Endothelial cell of umbilical vein (primary cell): Measurements from ENCODE around the gene SUPT4H1. TPM values are rescaled to one million over a fixed set of nuclear protein-coding genes. Genes with fewer than 3 reads are reported as not detected.

Source experiments
- BruUV-seq: library from RNA; stranded (reverse); fragments of 400-500 nt; replicated peaks from 2 replicates; lab custom pipeline; 2021; lab: Mats Ljungman, UMichigan
- CTCF ChIA-PET: fragments of 300-600, 350-600 bp; sonication (Branson Sonifier 250); formaldehyde crosslinking; loops from one replicate; lab custom pipeline; 2021; ENCODE audit warnings: antibody characterized with exemption, inconsistent platforms; lab: Charles Lee
- POLR2A ChIA-PET: fragments of 300-600, 350-600 bp; sonication (Branson Sonifier 250); formaldehyde crosslinking; loops from one replicate; lab custom pipeline; 2021; ENCODE audit warnings: antibody characterized with exemption, inconsistent platforms; lab: Charles Lee
- DNase-seq: peaks from one replicate; pipeline ENCODE4 v3.0.0-alpha.2; 2011; ENCODE audit warnings: low read depth, low spot score
- FAIRE-seq: peaks from 2 replicates; lab custom pipeline; 2011; peaks lifted over from hg19 to GRCh38; lab: Jason Lieb, UNC
- H2AFZ ChIP-seq: 2 replicates; pipeline ENCODE4 v1.6.0; 2012; ENCODE audit warnings: low read depth, low read length, control low read depth, inconsistent platforms
- H3K27ac ChIP-seq: 2 replicates; pipeline ENCODE4 v1.5.1; 2011; ENCODE audit warnings: low read depth, mild to moderate bottlenecking, control low read depth, low read length, moderate library complexity; ENCODE audit not compliant: insufficient read depth
- H3K27me3 ChIP-seq, 2 experiments: 2 replicates each; pipeline versions ENCODE4 v1.6.0 to v1.6.1; 2011; ENCODE audit warnings: low read length in 2 of 2, mixed read lengths in 1 of 2; ENCODE audit not compliant: control insufficient read depth in 2 of 2, insufficient read depth in 2 of 2
- H3K36me3 ChIP-seq, 2 experiments: 2 replicates in 1 of 2; 3 replicates in 1 of 2; pipeline ENCODE4 v1.5.1; 2011; ENCODE audit warnings: low read length in 2 of 2, mild to moderate bottlenecking in 1 of 2, moderate library complexity in 1 of 2; ENCODE audit not compliant: control insufficient read depth in 2 of 2, insufficient read depth in 2 of 2; ENCODE audit errors: extremely low read depth in 1 of 2
- H3K4me1 ChIP-seq: 3 replicates; pipeline ENCODE4 v1.5.1; 2011; ENCODE audit warnings: mild to moderate bottlenecking, low read length; ENCODE audit not compliant: control insufficient read depth, insufficient read depth; ENCODE audit errors: extremely low read depth
- H3K4me2 ChIP-seq: 2 replicates; pipeline ENCODE4 v1.6.1; 2011; ENCODE audit warnings: low read length, control low read depth, mixed read lengths; ENCODE audit not compliant: insufficient read depth
- H3K4me3 ChIP-seq, 3 experiments: fragments of 200-600 bp in 1 of 3; sonication (generic), shearing (Covaris generic) in 1 of 3; replicated peaks in 1 of 3; 2 replicates each; pipeline ENCODE4 v1.5.1; 2011 to 2016; ENCODE audit warnings: control low read depth in 3 of 3, low read length in 3 of 3, mild to moderate bottlenecking in 2 of 3, inconsistent platforms in 1 of 3, low read depth in 1 of 3, moderate library complexity in 1 of 3; ENCODE audit not compliant: insufficient read depth in 1 of 3
- H3K79me2 ChIP-seq: 2 replicates; pipeline ENCODE4 v1.6.0; 2012; ENCODE audit warnings: low read length, inconsistent platforms; ENCODE audit not compliant: control insufficient read depth, insufficient read depth
- H3K9ac ChIP-seq: replicated peaks from 2 replicates; pipeline ENCODE3; 2011; ENCODE audit warnings: low read length, control low read depth; ENCODE audit not compliant: insufficient read depth; ENCODE audit errors: extremely low read depth
- H3K9me1 ChIP-seq: replicated peaks from 3 replicates; pipeline ENCODE4 v1.6.0; 2011; ENCODE audit warnings: mild to moderate bottlenecking, low read length; ENCODE audit not compliant: control insufficient read depth, insufficient read depth; ENCODE audit errors: extremely low read depth
- H3K9me3 ChIP-seq: replicated peaks from 2 replicates; pipeline ENCODE4 v1.5.1; 2012; ENCODE audit warnings: low read length, inconsistent platforms; ENCODE audit not compliant: control insufficient read depth, insufficient read depth
- H4K20me1 ChIP-seq: replicated peaks from 2 replicates; pipeline ENCODE3; 2011; ENCODE audit warnings: mild to moderate bottlenecking, low read length; ENCODE audit not compliant: control insufficient read depth, insufficient read depth; ENCODE audit errors: extremely low read depth
- EZH2 ChIP-seq: IDR thresholded peaks from 2 replicates; pipeline ENCODE4 v1.6.1; 2012; ENCODE audit warnings: borderline replicate concordance, low read depth, mild to moderate bottlenecking, moderate library complexity, low read length, inconsistent platforms; ENCODE audit not compliant: severe bottlenecking
- FOS ChIP-seq: IDR thresholded peaks from 2 replicates; pipeline ENCODE4 v1.6.1; 2011; ENCODE audit warnings: mild to moderate bottlenecking, low read length, moderate library complexity, borderline replicate concordance; ENCODE audit not compliant: insufficient read depth
- GATA2 ChIP-seq: IDR thresholded peaks from 2 replicates; pipeline ENCODE4 v1.7.0; 2011; ENCODE audit warnings: low read depth, mild to moderate bottlenecking, moderate library complexity, mixed read lengths, low read length; ENCODE audit not compliant: insufficient read length, insufficient read depth
- JUN ChIP-seq: IDR thresholded peaks from 2 replicates; pipeline ENCODE4 v1.6.1; 2011; ENCODE audit warnings: borderline replicate concordance, low read depth; ENCODE audit not compliant: insufficient read length, insufficient read depth
- MYC ChIP-seq: IDR thresholded peaks from one replicate; pipeline ENCODE4 v1.6.1; 2011; ENCODE audit warnings: mild to moderate bottlenecking, low read depth, low read length
- POLR2A ChIP-seq: IDR thresholded peaks from 2 replicates; pipeline ENCODE4 v1.6.1; 2012; ENCODE audit warnings: low read depth, mild to moderate bottlenecking, control low read depth, low read length
- POLR2AphosphoS5 ChIP-seq: IDR thresholded peaks from 2 replicates; pipeline ENCODE4 v1.6.1; 2012; ENCODE audit warnings: low read depth, mild to moderate bottlenecking, control low read depth, low read length, moderate library complexity; ENCODE audit not compliant: insufficient read depth
- dilution Hi-C: fragments of 300-500 bp; cut with MboI; formaldehyde crosslinking; loops from one replicate; pipeline ENCODE4 v1.15.0; 2019; ENCODE audit warnings: low sequenced_read_pairs; ENCODE audit not compliant: extremely low pct_ligation_motif_present
- intact Hi-C: fragments of 100-400 bp; cut with micrococcal nuclease; formaldehyde crosslinking; loops from one replicate; pipeline ENCODE4 v1.10.0; 2022
- polyA plus RNA-seq, 4 experiments: library from polyadenylated mRNA; depleted of rRNA in 3 of 4; stranded (reverse) in 3 of 4; unstranded in 1 of 4; fragments of >200 nt; gene quantifications; 2 replicates each; pipeline versions ENCODE4 v1.2.1 to v1.2.3, GENCODE V29; 2011 to 2012; ENCODE audit warnings: missing spikeins in 1 of 4
- total RNA-seq: library from RNA; stranded (reverse); gene quantifications from 2 replicates; pipeline ENCODE4 v1.2.3, GENCODE V29; 2021
- TF ChIP-seq, protein P1 (sequence below): IDR thresholded peaks from 2 replicates; pipeline ENCODE4 v1.6.1; 2011; ENCODE audit not compliant: insufficient read depth, insufficient read length
- TF ChIP-seq, protein P2 (sequence below), 2 donors: IDR thresholded peaks; 1 replicate in 1 of 2; 2 replicates in 1 of 2; pipeline ENCODE4 v1.5.1; 2011; ENCODE audit warnings: low read length in 2 of 2, mild to moderate bottlenecking in 2 of 2, moderate library complexity in 2 of 2, control low read depth in 1 of 2, inconsistent platforms in 1 of 2, low read depth in 1 of 2; ENCODE audit not compliant: insufficient read depth in 1 of 2; ENCODE audit errors: extremely low read depth in 1 of 2

SUPT4H1 gene
- total and polyA plus RNA-seq, 2 donors (not counting 3 experiments of a cell fraction or from before 2014, with no cell fraction given) = 77.5 to 154 TPM

DNA sequence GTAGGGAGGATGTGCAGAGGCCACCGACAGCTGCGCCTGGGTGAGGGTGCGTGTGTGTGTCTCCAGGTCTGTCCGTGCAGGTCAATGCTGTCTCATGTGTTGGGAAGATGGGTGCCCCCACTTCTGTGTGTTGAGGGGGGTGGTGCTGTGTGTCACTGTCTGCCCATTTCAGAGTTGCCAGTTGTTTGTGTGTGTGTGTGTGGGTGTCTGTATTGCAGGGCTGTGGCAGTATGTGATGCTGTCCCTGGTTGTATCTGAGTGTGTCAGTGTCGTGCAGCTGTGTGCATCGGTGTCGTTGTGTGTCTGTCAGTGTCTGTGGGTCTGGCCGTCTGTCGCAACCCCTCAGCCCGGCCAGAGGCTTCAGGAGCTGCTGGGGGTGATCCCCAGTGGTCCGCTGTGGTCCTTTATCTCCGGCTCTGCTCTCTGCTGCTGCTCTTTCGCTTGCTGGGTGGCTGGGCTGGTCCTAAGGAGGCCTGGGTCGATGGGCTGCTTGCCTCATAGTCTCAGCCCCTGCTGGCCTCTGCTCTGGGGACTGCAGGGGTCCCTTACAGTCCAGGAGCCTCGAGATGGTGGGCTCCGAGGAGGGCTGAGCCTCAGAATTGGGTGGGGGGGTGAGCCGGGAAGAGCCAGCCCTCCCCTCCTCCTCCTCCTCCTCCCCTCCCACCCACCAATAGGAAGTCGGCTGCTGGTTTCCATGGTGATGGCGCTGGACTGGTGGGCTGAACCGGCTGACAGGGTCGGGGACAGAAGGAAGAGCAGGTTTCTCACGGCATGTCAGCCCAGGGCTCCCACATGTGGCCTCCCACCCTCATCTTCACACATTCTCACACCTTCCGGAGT, 23.6 kb downstream of the SUPT4H1 start, which contains the start of gene TSPOAP1:
TSS of gene TSPOAP1 (minus strand) at position 601 of the 840 bp plus-strand sequence. CDS start 875 bp downstream, outside the sequence.
- dilution Hi-C loops = no loop called here
- DNase-seq (no peak), FAIRE-seq (no peak)
- Histone ChIP-seq H3K9me1 (no peaks in the 10 kb centered on the region), H3K4me3 (no peak within 1 kb of the TSS), H3K9me3 (no peaks in the 10 kb centered on the region), H2AFZ (no peak within 1 kb of the TSS), H3K36me3 (no peaks in the 10 kb centered on the region), H3K27ac (no peak within 1 kb of the TSS), H4K20me1 (no peaks in the 10 kb centered on the region), H3K4me2 (no peak within 1 kb of the TSS), H3K9ac (no peak within 1 kb of the TSS), H3K27me3 (peaks cover 20 to 22% of the 10 kb centered on the region in 2 experiments), H3K4me1 (no peaks in the 10 kb centered on the region), H3K79me2 (no peaks in the 10 kb centered on the region)
- no TSS peak for BruUV-seq
- ChIA-PET CTCF (interaction anchor here (1.9 kb wide), 1 partner anchor 20 kb away, joined by 5 read pairs; no protein-coding TSS in a partner anchor), POLR2A (no interaction called here)
- TF ChIP-seq POLR2A (no peak), EZH2 (no peak), JUN (no peak), FOS (no peak), POLR2AphosphoS5 (no peak), GATA2 (no peak), MYC (no peak)
- TF ChIP-seq, protein P1, sequence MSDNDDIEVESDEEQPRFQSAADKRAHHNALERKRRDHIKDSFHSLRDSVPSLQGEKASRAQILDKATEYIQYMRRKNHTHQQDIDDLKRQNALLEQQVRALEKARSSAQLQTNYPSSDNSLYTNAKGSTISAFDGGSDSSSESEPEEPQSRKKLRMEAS = no peak
- TF ChIP-seq, protein P2, sequence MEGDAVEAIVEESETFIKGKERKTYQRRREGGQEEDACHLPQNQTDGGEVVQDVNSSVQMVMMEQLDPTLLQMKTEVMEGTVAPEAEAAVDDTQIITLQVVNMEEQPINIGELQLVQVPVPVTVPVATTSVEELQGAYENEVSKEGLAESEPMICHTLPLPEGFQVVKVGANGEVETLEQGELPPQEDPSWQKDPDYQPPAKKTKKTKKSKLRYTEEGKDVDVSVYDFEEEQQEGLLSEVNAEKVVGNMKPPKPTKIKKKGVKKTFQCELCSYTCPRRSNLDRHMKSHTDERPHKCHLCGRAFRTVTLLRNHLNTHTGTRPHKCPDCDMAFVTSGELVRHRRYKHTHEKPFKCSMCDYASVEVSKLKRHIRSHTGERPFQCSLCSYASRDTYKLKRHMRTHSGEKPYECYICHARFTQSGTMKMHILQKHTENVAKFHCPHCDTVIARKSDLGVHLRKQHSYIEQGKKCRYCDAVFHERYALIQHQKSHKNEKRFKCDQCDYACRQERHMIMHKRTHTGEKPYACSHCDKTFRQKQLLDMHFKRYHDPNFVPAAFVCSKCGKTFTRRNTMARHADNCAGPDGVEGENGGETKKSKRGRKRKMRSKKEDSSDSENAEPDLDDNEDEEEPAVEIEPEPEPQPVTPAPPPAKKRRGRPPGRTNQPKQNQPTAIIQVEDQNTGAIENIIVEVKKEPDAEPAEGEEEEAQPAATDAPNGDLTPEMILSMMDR (IDR thresholded peaks at IDR 0.05; ENCODE audit: extremely low read depth in 1 of 2, insufficient read depth in 1 of 2, low read depth in 1 of 2, low read length in 2 of 2) = no peak
- intact Hi-C loops = no loop called here
